HG03354 (cell line): Measurements from ENCODE around the gene TRIM73.
"Not testable (repeated sequence)": the region's sequence is repeated elsewhere in the genome, so short reads cannot be mapped to it uniquely, and the experiment has no call there.

Experiments
- ATAC-seq: cut with Tn5 transposase; IDR thresholded peaks from one replicate; pipeline ENCODE4 v1.9.1; 2021; ENCODE audit warnings: mild to moderate bottlenecking; ENCODE audit not compliant: unreplicated experiment, poor library complexity, severe bottlenecking

The TRIM73 gene

DNA sequence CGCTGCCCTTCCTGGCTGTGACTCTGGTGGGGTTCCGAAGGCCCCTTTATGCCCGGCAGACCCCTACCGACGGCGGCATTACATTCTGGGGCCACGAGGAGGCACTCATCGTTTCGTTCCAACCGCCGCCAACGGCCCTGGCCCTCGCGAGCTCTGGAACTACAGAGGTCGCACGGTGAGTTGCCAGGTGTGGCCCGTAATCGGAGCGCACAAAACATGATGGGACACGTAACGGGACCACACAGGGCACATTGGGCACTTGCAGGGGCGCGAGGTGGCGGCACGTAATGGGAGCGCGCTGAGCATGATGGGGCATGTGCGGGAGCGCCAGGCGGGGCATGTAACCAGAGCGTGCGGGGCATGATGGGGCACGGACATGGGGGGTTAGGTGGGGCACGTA, at the start of gene TRIM73:
TSS of gene TRIM73 (plus strand) at position 301 of the 400 bp plus-strand sequence. CDS start 3,305 bp downstream, outside the sequence.
- ATAC-seq: not testable (repeated sequence)

DNA sequence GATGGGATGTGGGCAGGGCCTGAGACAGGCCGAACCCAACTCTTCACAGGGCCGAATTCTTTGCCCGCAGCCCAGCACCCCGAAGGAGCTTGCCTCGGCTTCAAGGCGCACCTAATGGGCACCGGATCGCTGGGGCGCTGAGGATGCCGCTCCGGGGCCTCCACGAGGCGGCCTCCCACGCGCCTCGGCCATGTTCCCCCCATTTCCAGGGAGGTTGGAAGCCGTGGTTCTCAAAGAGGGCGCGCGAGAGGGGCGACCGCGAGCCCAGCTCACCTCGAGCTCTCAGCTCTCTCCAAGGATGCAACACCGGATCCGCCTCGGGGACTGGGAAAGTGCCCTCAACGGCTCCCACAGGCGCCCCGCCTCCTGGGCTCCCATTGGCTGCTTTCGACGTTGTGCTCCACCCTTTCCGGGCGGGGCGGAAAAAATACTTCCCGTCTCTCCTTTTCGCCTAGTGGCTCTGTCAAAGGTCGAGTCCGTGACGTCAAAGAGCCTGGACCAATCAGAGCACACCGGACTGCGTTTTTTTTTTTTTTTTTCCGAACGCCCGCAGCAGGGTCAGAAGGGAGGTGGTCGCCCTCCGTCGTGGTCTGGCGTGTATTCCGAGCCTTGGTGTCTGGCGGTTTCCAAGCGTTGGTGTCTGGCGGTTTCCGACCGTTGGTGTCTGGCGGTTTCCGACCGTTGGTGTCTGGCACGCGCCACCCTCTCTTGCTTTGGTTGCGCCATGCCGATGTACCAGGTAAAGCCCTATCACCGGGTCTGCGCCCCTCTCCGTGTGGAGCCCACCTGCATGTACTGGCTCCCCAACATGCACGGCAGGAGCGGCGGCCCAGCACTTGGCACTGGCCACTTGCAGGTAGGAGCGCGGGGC, 36.5 kb upstream of the TRIM73 start:
- peak; percentile 77 for ATAC-seq

DNA sequence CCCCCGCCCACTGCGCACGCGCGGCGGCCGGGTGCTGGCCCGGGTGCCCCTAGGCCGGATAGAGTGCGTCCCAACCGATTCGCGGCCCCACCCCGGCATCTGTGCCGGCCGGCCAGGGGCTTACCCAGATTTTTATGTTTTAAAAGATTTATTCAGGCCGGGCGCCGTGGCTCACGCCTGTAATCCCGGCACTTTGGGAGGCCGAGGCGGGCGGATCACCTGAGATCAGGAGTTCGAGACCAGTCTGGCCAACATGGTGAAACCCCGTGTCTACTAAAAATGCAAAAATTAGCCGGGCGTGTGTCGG, 35.9 kb upstream of the TRIM73 start:
- ATAC-seq: peak; percentile 62

DNA sequence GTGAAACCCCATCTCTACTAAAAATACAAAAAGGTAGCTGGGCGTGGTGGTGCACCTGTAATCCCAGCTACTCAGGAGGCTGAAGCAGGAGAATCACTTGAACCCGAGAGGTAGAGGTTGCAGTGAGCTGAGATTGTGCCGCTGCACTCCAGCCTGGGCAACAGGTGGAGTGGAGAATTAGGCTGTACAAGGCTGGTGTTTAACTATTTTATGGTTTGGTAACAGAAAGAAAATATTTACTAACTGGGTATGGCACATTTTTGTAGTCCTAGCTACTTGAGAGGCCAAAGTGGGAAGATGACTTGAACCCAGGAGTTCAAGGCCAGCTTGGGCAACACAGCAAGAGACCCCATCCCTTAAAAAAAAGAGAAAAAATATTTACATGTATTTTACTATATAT, 31.4 kb upstream of the TRIM73 start:
- not testable (repeated sequence) for ATAC-seq

DNA sequence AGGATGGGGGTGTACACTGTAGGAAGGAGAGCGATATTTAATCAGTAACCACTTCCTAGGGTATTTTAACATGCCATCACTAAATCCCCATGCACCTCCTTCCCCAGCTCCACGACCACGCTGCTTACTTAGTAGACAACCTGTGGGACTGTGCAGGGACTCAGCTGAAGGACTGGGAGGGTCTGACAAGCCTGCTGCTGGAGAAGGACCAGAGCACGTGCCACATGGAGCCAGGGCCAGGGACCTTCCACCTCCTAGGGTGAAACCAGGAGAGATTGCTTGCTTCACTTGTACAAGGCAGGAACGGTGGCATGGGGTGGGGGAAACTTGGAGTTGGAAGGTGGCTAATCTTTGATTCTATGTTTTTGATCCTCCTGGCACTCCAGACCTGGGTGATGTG, 28.8 kb upstream of the TRIM73 start:
- not testable (repeated sequence) for ATAC-seq

DNA sequence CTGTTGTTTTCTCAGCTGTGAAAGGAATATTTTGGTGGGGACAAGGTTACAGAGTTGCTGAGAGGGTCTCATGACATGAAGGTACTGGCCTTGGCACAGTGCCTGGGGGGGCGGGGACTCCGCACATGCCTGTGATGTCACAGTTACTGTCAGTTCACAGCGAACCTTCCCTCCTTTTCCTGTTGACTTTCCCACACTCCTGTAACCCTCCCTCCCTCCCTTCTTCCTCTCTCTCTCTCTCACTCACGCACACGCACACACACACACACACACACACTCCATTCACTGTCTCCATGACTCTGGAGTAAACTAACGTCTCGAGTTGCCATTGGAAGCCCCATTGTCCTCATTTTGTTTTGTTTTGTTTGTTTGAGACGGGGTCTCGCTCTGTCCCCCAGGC, 28.1 kb upstream of the TRIM73 start:
- ATAC-seq: not testable (repeated sequence)

DNA sequence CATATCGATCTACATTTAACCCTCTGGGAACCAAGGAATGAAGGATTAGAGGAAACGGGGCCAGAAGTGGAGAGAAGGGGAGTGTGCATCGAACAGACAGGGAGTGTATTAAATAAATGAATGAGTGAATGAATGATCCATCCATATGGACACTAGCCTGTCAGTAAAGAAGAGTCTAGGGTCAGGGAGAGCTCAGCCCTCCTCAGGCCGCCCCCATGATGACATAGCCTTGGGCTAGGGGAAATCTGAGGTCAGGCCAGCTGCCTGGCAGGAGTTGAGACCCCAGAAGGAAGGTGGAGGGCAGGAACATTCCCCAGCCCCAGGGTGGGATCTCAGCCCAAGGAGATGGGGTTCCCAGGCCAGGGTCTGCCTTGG, 21.3 kb upstream of the TRIM73 start:
- ATAC-seq: not testable (repeated sequence)

DNA sequence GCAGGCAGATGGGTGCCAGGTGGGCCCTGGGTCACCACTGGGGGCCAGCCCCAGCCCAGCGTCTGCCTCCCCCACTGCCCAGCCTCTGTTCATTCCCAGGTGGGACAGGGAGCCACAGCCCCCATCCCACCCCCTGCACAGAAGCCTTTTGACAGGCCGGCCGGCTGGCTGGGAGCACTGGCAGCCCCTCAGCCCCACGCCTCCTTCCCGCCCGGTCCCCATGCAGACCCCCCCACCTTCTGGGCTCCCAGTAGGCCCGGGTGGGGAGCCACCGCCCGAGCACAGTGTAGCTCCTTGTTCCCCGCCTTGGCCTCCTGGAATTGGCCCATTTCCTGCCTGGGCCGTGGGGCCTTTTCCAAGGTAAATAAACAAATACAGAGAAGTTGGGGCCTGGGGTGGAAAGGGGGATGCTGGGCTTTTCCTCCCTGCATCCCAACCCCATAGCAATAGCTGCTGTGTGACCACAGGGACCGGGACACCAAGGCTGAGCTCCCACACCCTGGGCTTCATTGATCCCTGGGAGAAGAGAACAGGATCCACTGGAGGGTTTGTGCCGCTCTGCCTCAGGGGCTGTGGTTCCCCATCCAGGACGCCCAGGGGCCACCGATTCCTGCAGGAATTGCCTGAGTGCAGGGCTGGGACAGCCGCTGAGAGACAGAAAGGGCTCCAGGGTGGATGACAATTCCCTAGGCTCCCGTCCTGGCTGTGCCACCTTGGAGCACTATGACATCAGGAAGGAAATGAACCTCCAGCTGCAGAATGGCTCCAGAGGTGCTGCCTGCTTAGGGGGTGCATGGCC, 20.7 kb upstream of the TRIM73 start:
- ATAC-seq: not testable (repeated sequence)

DNA sequence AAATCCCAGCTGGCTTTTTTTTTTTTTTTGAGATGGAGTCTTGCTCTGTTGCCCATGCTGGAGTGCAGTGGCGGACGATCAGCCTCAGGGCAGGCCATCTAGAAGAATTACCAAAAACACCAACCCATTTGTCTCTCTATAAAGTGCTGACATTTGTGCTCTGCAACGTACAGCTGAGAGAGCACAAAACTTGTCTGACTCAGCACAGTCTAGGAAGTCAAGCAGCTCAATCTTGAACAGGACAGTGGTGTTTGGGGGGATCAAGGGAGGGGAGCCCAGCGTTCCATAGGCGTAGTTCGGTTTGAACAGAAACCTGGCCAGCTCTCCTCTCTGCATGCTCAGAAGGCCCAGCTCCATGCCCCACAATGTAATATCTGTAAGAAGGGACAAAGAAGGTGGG, 2.2 kb upstream of the TRIM73 start:
- not testable (repeated sequence) for ATAC-seq

DNA sequence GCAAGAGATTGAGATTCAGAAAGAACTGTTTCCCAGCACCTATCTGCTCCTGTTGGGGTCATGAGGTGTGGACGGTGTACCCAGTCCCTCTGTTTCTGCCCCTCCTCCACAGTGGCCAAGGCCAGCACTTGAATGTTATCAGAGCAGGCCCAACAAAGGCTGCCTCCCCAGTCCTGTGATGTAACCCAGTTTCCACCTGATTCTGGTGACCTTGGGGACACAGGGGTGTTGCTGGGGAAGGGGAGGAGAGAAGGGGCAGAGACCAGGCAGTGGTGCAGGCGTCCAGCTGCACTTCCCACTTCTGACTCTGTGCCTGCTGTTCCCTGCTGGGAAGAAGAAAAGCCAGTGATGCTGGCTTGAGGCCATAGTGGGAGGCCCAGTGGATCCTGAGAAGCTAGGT, 2.4 kb downstream of the TRIM73 start:
- ATAC-seq: not testable (repeated sequence)

DNA sequence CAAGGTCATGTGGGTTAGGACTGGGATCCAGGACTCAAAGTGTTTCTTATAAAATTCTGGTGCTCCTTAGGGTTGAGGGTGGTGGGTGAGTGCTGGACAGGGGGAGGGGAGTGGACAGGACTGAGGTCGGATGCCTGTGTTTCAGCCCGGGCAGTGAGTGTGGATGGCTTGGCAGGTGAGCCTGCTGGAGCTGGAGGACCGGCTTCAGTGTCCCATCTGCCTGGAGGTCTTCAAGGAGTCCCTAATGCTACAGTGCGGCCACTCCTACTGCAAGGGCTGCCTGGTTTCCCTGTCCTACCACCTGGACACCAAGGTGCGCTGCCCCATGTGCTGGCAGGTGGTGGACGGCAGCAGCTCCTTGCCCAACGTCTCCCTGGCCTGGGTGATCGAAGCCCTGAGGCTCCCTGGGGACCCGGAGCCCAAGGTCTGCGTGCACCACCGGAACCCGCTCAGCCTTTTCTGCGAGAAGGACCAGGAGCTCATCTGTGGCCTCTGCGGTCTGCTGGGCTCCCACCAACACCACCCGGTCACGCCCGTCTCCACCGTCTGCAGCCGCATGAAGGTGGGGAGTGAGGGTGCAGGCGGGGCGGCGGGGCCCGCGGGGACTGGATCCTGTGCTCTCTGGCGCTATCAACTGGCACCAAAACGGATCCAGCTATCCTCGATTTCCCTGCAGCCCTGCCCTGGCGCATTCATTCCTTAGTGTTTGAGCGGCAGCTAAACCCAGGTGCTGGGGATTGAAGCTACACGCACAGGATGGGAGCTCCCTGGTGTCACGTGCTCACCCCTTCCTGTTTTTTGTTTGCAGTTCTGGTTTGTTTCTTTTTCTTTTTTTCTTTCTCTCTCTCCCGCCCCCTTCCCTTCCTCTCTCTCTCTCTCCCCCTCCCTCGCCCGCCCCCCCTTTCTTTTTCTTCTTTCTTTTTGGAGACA, 3.6 kb downstream of the TRIM73 start:
- peak; percentile 67 for ATAC-seq

DNA sequence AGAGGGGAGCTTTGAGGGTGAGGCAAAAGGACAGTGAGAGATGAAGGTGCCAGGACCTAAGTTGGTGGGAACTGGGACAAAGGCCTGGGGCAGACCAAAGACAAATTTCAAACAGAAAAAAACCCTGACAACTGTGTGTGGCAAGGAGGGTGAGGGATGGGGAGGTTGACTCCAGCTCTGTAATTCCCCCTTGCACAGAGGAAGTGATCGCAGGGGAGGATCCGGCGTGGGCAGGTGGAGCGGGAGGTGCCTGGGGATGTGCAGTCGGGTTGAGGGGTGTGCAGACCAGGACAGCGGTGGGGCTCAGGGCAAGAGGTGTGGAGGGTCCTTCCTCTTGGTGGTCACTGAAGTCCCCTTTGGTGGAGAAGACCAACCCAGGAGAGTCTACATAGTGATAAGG, 5.1 kb downstream of the TRIM73 start:
- not testable (repeated sequence) for ATAC-seq

DNA sequence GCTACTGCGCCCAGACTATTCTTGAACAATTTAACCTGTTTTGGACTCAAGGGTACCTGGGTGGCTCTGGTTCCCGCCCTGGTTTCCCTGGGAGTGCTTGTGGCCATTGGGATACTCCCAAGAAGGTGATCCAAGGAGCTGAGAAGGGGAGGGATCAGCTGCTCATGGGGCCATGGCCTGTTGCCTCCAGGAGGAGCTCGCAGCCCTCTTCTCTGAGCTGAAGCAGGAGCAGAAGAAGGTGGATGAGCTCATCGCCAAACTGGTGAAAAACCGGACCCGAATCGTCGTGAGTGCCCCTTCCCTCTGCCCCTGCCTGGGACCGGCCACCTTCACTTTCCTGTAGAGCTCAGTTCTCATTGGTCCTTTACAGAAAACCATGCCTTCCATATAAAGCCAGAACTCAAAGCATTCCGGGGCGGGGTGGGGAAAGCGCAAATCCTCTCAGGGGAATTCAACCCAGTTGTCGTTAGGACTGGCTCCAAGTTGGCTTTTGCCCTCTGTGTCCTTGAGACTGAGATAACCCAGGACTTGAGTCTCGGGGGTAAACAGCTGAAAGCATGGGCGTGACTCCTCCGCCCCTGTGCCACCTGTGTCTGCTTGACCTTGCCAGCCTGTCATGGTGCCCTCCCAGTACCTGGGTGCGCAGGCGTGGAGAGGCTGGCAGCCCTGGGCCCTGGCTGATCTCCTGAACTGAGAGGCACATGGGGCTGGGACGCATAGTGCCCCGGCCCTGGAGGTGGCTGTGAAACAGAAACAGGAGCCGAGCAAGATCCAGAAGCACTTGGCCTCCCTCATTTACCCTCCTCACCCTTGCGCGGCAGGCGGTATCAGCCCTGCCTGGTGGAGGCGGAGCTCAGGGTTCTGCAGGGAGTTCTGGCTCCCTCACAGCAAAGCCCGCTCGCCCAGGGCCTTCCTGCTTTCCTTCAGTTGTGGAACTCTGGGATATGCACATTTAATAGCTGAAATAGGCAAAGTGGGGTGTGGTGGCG, 8.3 kb downstream of the TRIM73 start:
- not testable (repeated sequence) for ATAC-seq

DNA sequence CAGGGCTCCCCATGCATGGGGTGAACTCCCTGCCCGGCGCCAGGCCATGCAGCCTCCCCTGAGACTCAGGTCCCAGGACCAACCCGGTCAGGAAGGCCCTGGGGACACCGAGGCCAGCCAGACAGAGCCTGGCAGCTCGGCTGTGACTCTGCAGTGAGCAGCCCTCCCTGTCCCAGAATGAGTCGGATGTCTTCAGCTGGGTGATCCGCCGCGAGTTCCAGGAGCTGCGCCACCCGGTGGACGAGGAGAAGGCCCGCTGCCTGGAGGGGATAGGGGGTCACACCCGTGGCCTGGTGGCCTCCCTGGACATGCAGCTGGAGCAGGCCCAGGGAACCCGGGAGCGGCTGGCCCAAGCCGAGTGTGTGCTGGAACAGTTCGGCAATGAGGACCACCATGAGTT, 9.2 kb downstream of the TRIM73 start:
- ATAC-seq: not testable (repeated sequence)

DNA sequence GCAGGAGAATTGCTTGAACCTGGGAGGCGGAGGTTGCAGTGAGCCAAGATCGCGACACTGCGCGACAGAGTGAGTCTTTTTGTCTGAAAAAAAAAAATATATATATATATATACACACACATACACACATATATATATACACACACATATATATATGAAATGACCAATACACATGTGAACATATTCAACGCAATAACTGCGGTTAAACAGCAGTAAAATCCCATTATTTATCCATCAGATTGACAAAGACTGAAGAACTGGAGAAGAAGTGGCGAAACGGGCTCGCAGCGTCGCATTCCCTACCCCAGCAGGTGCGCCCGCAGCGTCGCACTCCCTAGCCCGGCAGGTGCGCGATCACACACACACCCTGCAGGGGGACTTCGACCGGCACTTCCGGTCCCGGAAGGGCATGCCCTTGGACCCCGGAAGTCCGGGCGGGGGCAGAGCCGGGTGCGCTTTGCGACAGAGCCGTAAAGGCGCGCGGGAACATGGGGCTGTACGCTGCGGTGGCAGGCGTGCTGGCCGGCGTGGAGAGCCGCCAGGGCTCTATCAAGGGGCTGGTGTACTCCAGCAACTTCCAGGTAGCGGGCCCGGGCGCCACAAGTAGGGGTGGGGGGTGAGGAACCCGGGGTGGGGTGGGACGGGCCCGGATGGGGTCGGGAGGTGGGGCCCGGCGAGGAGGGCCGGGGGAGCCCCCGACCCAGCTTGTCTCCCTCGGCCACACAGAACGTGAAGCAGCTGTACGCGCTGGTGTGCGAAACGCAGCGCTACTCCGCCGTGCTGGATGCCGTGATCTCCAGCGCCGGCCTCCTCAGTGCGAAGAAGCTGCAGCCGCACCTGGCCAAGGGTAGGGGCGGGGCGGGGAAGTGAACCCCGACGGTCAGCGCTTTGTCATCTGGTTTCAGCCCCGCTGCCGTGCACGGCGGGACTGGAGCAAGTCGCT, 14.7 kb downstream of the TRIM73 start:
- peak; percentile 91 for ATAC-seq

DNA sequence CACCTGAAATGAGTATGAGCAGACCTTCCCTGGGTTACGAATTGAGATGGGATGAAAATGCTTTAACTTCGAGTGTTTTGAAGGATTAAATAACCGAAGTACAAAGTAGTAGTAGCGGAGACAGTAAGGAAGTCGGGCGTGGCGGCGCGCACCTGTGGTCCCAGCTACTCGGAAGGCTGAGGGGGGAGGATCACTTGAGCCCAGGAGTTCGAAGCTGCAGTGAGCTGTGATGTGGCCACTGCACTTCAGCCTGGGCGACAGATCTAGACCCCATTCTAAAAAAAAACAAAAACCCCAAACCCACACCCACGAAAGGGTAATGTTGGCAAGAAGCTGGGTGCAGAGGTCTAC, 15.4 kb downstream of the TRIM73 start:
- ATAC-seq: peak; percentile 9

DNA sequence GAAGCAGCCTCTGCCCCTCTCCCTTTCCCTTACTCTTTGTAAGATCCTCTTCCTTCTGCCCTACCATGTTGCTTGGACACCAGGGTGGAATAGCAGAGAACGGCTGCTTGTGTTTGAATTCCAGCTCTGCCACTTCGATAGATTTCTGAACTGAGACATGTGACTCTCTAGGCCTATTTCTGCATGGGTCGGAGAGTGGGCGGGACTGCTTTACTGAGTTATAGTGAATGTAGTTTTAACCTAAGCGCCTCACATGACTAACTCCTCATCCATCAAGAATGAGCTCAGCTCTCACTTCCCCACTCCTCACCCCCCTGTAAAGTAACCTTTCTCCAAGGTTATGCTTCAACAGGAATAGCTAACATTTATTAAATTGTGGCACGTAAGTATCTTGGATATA, 18.8 kb downstream of the TRIM73 start:
- ATAC-seq: not testable (repeated sequence)
